ENCODE measurements around the gene BSPRY. TPM values are rescaled to one million over a fixed set of nuclear protein-coding genes. Genes with fewer than 3 reads are reported as not detected.

Gene BSPRY
- total RNA-seq: not detected in 2 replicates

DNA sequence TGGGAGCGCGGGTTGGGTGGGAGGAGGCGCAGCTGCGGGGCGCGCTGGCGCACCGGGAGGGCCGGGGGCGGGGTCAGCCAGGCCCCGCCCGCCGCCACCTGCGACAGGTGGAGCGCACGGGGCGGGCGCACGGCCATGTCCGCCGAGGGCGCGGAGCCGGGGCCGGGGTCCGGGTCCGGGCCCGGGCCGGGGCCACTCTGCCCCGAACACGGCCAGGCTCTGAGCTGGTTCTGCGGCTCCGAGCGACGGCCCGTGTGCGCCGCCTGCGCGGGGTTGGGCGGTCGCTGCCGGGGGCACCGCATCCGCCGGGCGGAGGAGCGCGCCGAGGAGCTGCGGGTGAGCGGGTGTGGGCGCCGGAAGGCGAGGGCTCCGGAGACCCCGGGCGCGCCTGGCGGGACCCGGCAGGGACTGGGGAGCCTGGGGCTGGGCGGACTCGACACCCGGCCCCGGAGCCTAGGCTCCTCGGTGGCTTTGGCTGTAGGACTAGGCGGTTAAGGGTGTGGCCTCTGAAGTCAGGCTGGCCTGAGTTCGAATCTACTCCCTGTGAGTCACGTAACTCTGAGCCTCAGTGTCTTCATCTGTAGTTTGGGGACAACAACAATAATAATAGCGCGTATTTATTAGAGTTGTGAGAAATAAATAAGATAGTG lies at the start of gene BSPRY:
Gene BSPRY (plus strand): TSS at position 97 of the 650 bp plus-strand sequence. CDS start 39 bp downstream, at position 136.

GRCh38 chr9:113302792-113303418 lies 46.4 kb upstream of the BSPRY start, which contains the start of gene RNF183:
TSS of gene RNF183 (minus strand) at chr9:113303376. CDS start at chr9:113298184, 5,192 bp downstream.

DNA sequence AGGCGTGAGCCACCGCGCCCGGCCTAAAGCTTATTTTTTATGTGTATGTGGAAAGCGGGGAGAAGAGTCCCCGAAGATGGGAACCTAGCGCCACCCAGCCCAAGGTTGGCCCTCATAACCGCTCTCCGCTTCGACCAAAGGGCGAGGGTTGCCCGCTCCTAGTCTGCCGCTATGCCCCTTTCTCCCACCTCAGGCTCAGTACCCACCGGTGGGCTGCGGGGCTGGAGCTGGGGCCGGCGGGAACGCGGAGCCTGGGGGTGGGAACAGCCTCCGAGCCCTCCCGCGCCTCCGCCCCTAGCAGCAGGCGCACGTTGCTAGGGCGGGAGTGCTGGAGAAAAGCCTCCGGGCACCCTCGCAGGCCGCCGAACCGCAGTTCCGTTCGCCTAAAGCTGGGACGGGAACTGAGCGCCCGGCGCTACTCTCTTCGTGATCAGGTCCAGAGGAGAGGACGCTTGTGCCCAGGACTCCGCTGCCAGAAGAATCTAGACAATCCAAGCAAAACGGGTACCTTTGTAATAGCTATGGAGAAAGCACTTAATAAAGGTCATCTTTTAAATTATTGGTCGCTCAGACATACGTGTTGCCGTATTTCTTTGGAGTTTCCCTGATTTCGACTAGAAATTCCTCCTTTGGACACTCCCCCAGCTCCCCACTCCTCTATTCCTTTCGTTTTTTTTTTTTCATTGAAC lies 9.2 kb upstream of the BSPRY start, which contains the start of gene WDR31:
Gene WDR31 (minus strand): TSS at position 265 of the 689 bp plus-strand sequence. CDS start 8,253 bp downstream, outside the sequence.

GRCh38 chr9:113376634-113377567 lies 27.6 kb downstream of the BSPRY start, which contains the start of gene HDHD3:
TSS of gene HDHD3 (minus strand) at chr9:113376986. CDS start at chr9:113374354, 2,632 bp downstream.

GRCh38 chr9:113401027-113401792 lies 51.9 kb downstream of the BSPRY start, which contains the start of gene ALAD:
TSS of gene ALAD (minus strand) at chr9:113401284. CDS start at chr9:113393559, 7,725 bp downstream.

GRCh38 chr9:113410207-113410864 lies 61.0 kb downstream of the BSPRY start, which contains the start of the genes C9orf43 and POLE3:
TSS of gene C9orf43 (plus strand) at chr9:113410747. CDS start at chr9:113413494, 2,747 bp downstream.
TSS of gene POLE3 (minus strand) at chr9:113410675. CDS start at chr9:113410293, 382 bp downstream.

Other genes starting within 250 kb of the BSPRY start
- gene SLC31A2, start 198.5 kb upstream of the BSPRY start, total RNA-seq: 19.9 and 24.3 TPM in 2 replicates
- gene FKBP15, start 128.3 kb upstream of the BSPRY start, total RNA-seq: 12.4 and 21.3 TPM in 2 replicates
- 29.7 and 36.0 TPM in 2 replicates for gene SLC31A1, start 128.0 kb upstream of the BSPRY start, total RNA-seq
- 30.0 and 39.5 TPM in 2 replicates for gene CDC26, start 74.0 kb upstream of the BSPRY start, total RNA-seq
- gene PRPF4, start 73.9 kb upstream of the BSPRY start, total RNA-seq: 22.5 and 27.8 TPM in 2 replicates
- gene RNF183, start 46.2 kb upstream of the BSPRY start, total RNA-seq: not detected in 2 replicates
- gene WDR31, start 9.3 kb upstream of the BSPRY start, total RNA-seq: 0.29 and 2.1 TPM in 2 replicates
- 7.5 and 8.9 TPM in 2 replicates for gene HDHD3, start 27.4 kb downstream of the BSPRY start, total RNA-seq
- 16.1 and 16.7 TPM in 2 replicates for gene ALAD, start 51.7 kb downstream of the BSPRY start, total RNA-seq
- gene POLE3, start 61.1 kb downstream of the BSPRY start, total RNA-seq: 55.6 and 59.1 TPM in 2 replicates
- gene C9orf43, start 61.2 kb downstream of the BSPRY start, total RNA-seq: 0.18 TPM in 1 of 2 replicates, not detected in the other
- 35.6 and 35.7 TPM in 2 replicates for gene RGS3, start 114.2 kb downstream of the BSPRY start, total RNA-seq